ENCODE measurements around the gene TRAPPC2.
"Not testable (repeated sequence)": the region's sequence is repeated elsewhere in the genome, so short reads cannot be mapped to it uniquely, and the experiment has no call there.

The TRAPPC2 gene

GRCh38 chrX:13748486-13748885 lies 14.1 kb upstream of the TRAPPC2 start:
- DNase-seq (ENCODE audit: low read depth in 2 of 3, low spot score in 2 of 3), result no peak

- DNase-seq (ENCODE audit: low read depth in 2 of 3, low spot score in 2 of 3), result no peak
Observed at GRCh38 chrX:13747836-13748235, 13.4 kb upstream of the TRAPPC2 start.

- DNase-seq (ENCODE audit: low read depth in 2 of 3, low spot score in 2 of 3), result peak in 1 of 3 experiments; percentile 1
Observed at GRCh38 chrX:13742397-13743176, 8.2 kb upstream of the TRAPPC2 start.

- no peak for DNase-seq (ENCODE audit: low read depth in 2 of 3, low spot score in 2 of 3)
Observed at GRCh38 chrX:13741695-13742094, 7.3 kb upstream of the TRAPPC2 start.

- no peak for DNase-seq (ENCODE audit: low read depth in 2 of 3, low spot score in 2 of 3)
Observed at GRCh38 chrX:13733506-13733905, 914 bp downstream of the TRAPPC2 start.

GRCh38 chrX:13732246-13733067 lies 2.0 kb downstream of the TRAPPC2 start:
- no peak for DNase-seq (ENCODE audit: low read depth in 2 of 3, low spot score in 2 of 3)

- not testable (repeated sequence) for DNase-seq (ENCODE audit: low read depth in 2 of 3, low spot score in 2 of 3)
Observed at GRCh38 chrX:13730523-13730922, 3.9 kb downstream of the TRAPPC2 start.

- not testable (repeated sequence) for DNase-seq (ENCODE audit: low read depth in 2 of 3, low spot score in 2 of 3)
Observed at GRCh38 chrX:13726583-13726982, 7.8 kb downstream of the TRAPPC2 start.

GRCh38 chrX:13724878-13725277 lies 9.5 kb downstream of the TRAPPC2 start:
- not testable (repeated sequence) for DNase-seq (ENCODE audit: low read depth in 2 of 3, low spot score in 2 of 3)

- no peak for DNase-seq (ENCODE audit: low read depth in 2 of 3, low spot score in 2 of 3)
Observed at GRCh38 chrX:13721819-13722519, 12.5 kb downstream of the TRAPPC2 start.

GRCh38 chrX:13721371-13721770 lies 13.0 kb downstream of the TRAPPC2 start:
- DNase-seq (ENCODE audit: low read depth in 2 of 3, low spot score in 2 of 3), result no peak

GRCh38 chrX:13719192-13719856 lies 15.1 kb downstream of the TRAPPC2 start:
- no peak for DNase-seq (ENCODE audit: low read depth in 2 of 3, low spot score in 2 of 3)

- no peak for DNase-seq (ENCODE audit: low read depth in 2 of 3, low spot score in 2 of 3)
Observed at GRCh38 chrX:13717700-13718472, 16.5 kb downstream of the TRAPPC2 start.

- DNase-seq (ENCODE audit: low read depth in 2 of 3, low spot score in 2 of 3), result no peak
Observed at GRCh38 chrX:13716905-13717304, 17.5 kb downstream of the TRAPPC2 start.

GRCh38 chrX:13716455-13716854 lies 18.0 kb downstream of the TRAPPC2 start:
- no peak for DNase-seq (ENCODE audit: low read depth in 2 of 3, low spot score in 2 of 3)

GRCh38 chrX:13711141-13711540 lies 23.3 kb downstream of the TRAPPC2 start:
- DNase-seq (ENCODE audit: low read depth in 2 of 3, low spot score in 2 of 3), result no peak

GRCh38 chrX:13703589-13703988 lies 30.8 kb downstream of the TRAPPC2 start:
- no peak for DNase-seq (ENCODE audit: low read depth in 2 of 3, low spot score in 2 of 3)

- DNase-seq (ENCODE audit: low read depth in 2 of 3, low spot score in 2 of 3), result no peak
Observed at GRCh38 chrX:13703135-13703534, 31.3 kb downstream of the TRAPPC2 start.

- no peak for DNase-seq (ENCODE audit: low read depth in 2 of 3, low spot score in 2 of 3)
Observed at GRCh38 chrX:13702111-13702789, 32.2 kb downstream of the TRAPPC2 start.

- no peak for DNase-seq (ENCODE audit: low read depth in 2 of 3, low spot score in 2 of 3)
Observed at GRCh38 chrX:13700380-13700779, 34.0 kb downstream of the TRAPPC2 start.

Data from activated CD8-positive, alpha-beta memory T cell treated with anti-CD3 and anti-CD28 coated beads for 48 hours (primary cell).